HG03565 (cell line): ENCODE measurements around the gene MYF5.

Experiments
- ATAC-seq: cut with Tn5 transposase; IDR thresholded peaks from one replicate; pipeline ENCODE4 v1.9.1; 2021; ENCODE audit warnings: mild to moderate bottlenecking, moderate library complexity; ENCODE audit not compliant: unreplicated experiment

Gene MYF5

DNA sequence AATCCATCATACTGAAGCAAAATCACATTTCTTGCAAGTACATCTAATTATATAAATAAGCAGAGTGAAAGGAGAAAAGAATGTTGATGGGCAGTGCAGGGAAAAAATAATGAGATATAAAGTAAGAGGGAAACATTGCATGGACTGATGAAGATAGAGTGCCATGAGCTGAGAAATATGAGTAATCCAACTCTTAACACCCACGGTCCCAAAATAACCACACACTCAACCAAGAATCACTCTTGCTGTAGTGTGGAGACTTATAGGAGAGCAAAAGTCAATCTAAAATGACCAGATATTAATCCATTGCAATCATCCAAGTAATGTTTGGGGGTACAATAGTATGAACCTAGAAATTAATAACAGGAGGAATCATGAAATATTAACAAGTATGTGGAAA is 40.2 kb downstream of the MYF5 start:
- peak; percentile 92 for ATAC-seq

DNA sequence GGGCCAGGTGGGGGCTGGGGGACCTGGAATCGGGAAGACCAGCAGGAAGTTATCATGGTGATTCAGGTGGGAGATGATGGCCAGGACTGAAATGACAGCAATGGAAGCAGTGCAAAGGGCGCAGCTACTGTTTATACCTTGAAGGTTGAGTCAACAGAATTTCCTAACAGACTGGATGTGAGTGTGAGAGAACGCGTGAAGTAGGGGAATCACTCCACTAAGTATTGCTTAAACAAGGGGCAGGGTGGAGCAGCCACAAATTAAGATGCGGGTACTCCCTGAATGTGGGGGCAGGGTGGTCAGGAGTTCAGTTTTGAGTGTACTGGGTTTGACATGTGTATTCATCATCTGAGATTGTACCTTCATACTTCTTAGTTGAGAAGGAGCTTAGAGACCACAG is 45.1 kb downstream of the MYF5 start:
- no peak for ATAC-seq

DNA sequence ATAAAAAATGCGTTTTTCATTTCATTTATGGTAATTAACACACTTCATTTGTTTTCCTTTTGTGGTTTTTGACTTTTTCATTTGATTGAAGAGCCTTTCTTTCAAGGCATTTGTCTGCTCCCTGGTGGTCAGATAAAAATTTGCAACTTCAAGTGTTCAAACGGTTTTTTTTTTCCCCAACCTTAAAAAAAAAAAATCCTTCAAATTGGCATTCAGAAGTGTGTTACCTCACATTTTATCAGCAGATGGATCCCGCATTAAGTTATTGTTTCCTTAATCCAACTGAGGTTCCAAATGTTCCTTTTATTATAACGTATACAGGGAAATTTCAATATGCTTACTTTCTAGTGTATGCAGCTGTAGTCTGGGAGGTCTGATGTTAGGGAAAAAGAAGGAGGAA is 47.2 kb downstream of the MYF5 start:
- no peak for ATAC-seq

DNA sequence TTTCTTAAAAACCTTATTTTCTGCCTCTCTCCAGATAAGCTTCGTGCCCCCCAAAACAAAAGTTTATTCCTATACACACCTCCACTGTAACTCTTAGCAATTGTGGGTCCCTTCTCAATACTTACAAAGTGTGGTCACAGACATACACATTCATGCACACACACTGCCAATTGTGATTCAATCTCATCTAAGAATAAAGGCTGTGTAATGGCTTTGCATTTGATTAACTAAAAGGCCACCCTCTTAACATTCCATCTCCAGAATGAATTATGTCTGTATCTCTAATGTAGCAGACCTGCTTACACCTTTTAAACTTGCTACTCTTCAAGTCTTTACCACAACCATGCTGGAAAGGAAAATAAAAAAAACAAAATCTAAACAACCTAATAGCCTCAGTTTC is 49.5 kb downstream of the MYF5 start:
- no peak for ATAC-seq

DNA sequence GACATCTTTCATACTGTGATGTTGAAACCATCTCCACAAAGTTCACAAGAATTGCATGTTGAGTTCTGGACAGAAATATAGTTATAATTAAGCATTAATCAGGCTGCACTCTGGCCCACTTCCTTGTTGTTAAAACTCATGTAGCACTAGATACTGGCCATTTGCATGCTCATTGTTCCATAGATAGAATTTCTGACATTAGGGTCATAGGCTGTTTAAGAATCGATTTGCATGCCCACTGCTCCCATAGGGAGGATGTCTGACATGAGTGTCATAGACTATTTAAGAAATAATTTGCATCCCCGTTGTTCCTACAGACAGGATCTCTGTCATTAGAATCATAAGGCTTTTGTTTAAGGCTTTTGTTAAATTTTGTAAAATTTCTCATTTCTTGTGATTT is 50.2 kb downstream of the MYF5 start:
- peak; percentile 96 for ATAC-seq
